HG02623 (cell line): ENCODE data around the gene PAX5.

Experiments used
- ATAC-seq: cut with Tn5 transposase; IDR thresholded peaks from one replicate; pipeline ENCODE4 v1.9.1; 2021; ENCODE audit warnings: moderate library complexity; ENCODE audit not compliant: unreplicated experiment

PAX5 gene

GRCh38 chr9:36935768-36936497 is 98.1 kb downstream of the PAX5 start:
- peak; percentile 58 for ATAC-seq

GRCh38 chr9:36935332-36935731 is 98.7 kb downstream of the PAX5 start:
- peak; percentile 26 for ATAC-seq

DNA sequence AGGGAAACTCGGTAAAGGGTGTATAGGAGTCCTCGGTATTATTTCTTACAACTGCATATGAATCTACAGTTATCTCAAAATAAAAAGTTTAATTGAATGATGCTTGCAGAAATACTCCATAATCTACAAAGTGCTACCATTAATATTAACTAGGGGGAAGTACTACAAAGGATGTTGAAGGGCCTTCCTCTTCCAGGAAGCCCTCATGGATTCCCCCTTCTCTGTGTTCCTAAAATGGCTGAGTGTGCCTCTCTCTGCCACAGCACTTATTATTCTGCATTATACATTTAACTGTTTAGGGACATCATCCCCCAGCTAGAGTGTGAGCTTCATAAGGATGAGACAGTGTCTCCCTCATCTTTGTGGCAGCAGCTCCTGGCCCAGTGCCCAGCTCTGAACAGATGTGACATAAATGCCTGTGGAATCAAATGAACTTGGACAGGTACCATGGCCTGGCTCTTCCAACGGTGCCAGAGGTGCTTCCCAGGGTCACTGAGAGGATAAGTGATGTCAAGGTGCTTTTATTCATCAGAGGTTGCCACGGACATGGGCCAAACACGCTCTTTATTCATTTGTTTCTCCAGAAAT is 99.5 kb downstream of the PAX5 start:
- no peak for ATAC-seq

GRCh38 chr9:36933676-36934215 is 100.3 kb downstream of the PAX5 start:
- no peak for ATAC-seq

- ATAC-seq: no peak
These were observed 101.9 kb downstream of the PAX5 start for GRCh38 chr9:36932198-36932597.

DNA sequence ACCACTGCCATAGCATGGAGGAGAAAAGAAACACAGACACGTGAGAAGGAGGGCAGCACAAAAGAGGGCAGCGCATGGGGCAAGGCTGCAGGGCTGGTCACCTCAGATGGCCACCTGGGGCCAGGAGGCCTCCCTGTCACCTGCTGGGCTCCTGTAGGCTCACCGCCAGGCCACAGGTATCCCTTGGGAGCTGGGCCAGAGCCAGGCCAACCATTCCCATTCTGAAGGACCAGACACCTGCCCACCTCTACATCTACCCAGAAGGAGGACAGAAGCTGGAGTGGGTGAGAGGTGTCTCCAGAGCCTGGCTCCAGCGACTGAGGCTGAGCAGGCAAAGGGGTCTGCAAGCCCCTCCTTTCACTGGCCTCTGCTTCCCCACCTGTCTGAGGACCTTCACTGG is 103.1 kb downstream of the PAX5 start:
- ATAC-seq: no peak

- no peak for ATAC-seq
These were observed 104.8 kb downstream of the PAX5 start for GRCh38 chr9:36929350-36929675.

- peak; percentile 54 for ATAC-seq
These were observed 105.3 kb downstream of the PAX5 start for GRCh38 chr9:36928670-36929349.

- no peak for ATAC-seq
These were observed 105.9 kb downstream of the PAX5 start for GRCh38 chr9:36928210-36928609.

GRCh38 chr9:36924757-36925432 is 109.2 kb downstream of the PAX5 start:
- no peak for ATAC-seq

- ATAC-seq: no peak
These were observed 110.0 kb downstream of the PAX5 start for GRCh38 chr9:36924071-36924470.

- ATAC-seq: no peak
These were observed 110.9 kb downstream of the PAX5 start for GRCh38 chr9:36923025-36923625.

DNA sequence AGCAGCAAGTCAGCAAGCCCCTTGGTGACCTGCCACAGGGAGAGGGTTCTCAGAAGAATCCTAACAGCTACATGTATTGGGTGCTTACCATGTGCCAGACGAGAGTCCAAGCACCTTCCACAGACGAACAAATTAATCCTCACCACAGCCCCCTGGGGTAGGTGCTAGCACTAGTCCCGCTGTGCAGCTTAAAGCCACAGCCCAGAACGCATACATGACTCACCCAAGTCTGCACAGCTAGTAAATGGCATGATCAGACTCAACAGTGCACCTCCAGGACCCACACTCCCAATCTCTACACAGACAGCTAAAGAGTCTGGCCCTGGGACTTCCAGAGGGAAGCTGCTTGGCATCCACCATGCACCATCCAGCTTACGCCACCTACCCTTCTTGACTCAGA is 111.5 kb downstream of the PAX5 start:
- ATAC-seq: no peak

DNA sequence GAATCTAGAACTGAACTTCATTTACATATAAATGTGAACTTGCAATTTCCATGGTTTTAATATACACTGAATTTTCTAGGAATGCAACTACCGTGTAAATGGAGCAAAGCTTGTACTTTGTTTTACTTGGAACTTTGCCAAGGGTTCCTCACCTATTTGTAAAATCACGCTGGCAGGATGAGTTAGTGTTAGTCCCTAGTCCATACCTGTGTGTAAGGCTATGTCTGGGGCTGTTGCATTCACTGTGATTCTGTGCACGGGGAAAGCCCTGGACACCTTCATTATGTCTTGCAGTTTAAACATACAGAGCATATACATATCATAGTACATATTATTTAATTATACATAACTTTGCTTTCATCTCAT is 119.9 kb downstream of the PAX5 start:
- no peak for ATAC-seq

GRCh38 chr9:36913393-36914211 is 120.5 kb downstream of the PAX5 start:
- no peak for ATAC-seq

DNA sequence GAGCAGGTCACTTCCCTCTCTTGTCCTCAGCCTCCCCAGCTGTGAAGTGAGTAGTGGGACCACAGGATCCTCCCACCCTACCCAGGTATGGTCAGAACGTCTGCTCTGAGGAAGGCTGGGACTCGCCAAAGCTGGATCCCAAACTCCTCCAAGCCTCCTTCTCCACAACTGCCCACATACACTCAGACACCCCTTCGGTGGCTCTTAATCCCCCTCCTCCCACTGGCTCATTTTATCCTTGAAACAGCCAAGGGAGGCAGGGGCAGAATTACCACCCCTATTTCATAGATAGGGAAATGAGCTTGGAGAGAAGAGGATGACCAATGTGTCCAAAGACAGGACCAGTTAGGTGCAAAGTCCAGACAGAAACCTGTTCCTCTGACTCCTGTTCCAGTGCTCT is 121.4 kb downstream of the PAX5 start:
- no peak for ATAC-seq

- ATAC-seq: no peak
These were observed 122.3 kb downstream of the PAX5 start for GRCh38 chr9:36911601-36912412.

DNA sequence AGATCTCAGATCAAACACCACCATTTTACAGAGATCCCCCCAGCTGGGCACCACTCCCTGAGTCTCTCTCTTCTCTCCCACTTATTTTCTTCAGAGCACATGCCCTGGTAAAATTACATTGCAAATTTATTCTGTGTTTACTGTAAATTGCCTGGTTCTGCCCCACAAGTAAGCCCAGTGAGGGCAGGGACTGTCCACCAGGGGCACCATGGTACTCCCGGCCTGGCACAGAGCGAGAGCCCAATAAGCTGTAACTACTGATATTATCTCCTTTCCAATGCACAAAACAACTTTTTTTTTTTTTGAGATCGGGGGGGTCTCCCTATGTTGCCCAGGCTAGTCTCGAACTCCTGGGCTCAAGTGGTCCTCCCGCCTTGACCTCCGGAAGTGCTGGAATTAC is 123.0 kb downstream of the PAX5 start:
- ATAC-seq: no peak

GRCh38 chr9:36906492-36906891 is 127.6 kb downstream of the PAX5 start:
- no peak for ATAC-seq
